Measurements from ENCODE around the gene VPS13D. TPM values are rescaled to one million over a fixed set of nuclear protein-coding genes. Genes with fewer than 3 reads are reported as not detected.

VPS13D gene
- total RNA-seq, 4 donors from 2014 or later = 88.1 to 105 (median 97.1) TPM

GRCh38 chr1:12204754-12205658 lies 24.8 kb upstream of the VPS13D start:
- DNase-seq (ENCODE audit: low spot score) = no peak
- no peak for ATAC-seq (ENCODE audit: low FRiP score)
- TF ChIP-seq CTCF (IDR thresholded peaks at IDR 0.05) = no peak

- no peak for DNase-seq (ENCODE audit: low spot score)
- no peak for TF ChIP-seq CTCF (IDR thresholded peaks at IDR 0.05)
- no peak for ATAC-seq (ENCODE audit: low FRiP score)
Measured at GRCh38 chr1:12206238-12206637, 23.6 kb upstream of the VPS13D start.

- ATAC-seq (ENCODE audit: low FRiP score) (no peak), DNase-seq (ENCODE audit: low spot score) (no peak)
- TF ChIP-seq CTCF (IDR thresholded peaks at IDR 0.05) = no peak
Measured at GRCh38 chr1:12206792-12207424, 22.9 kb upstream of the VPS13D start.

- ATAC-seq (ENCODE audit: low FRiP score) = no peak
- DNase-seq (ENCODE audit: low spot score) = no peak
- no peak for TF ChIP-seq CTCF (IDR thresholded peaks at IDR 0.05)
Measured at GRCh38 chr1:12208271-12208670, 21.6 kb upstream of the VPS13D start.

- peak in 2 of 3 donors; percentile 88 to 94 for TF ChIP-seq CTCF (IDR thresholded peaks at IDR 0.05)
- ATAC-seq (ENCODE audit: low FRiP score) = peak; percentile 71
- peak; percentile 99 for DNase-seq (ENCODE audit: low spot score)
Measured at GRCh38 chr1:12208764-12209494, 20.9 kb upstream of the VPS13D start.

- no peak for ATAC-seq (ENCODE audit: low FRiP score)
- no peak for TF ChIP-seq CTCF (IDR thresholded peaks at IDR 0.05)
Measured at GRCh38 chr1:12209495-12209832, 20.4 kb upstream of the VPS13D start.

More at GRCh38 chr1:12209495-12209832, 20.4 kb upstream of the VPS13D start:
- DNase-seq (ENCODE audit: low spot score) = no peak

Measured in omental fat pad (tissue), 4 donors.